ENCODE data around the gene NDUFB3.

- TF ChIP-seq CTCF (IDR thresholded peaks at IDR 0.05; ENCODE audit: insufficient read depth, low read length) (no peak), POLR2AphosphoS5 (IDR thresholded peaks at IDR 0.05; ENCODE audit: low read depth) (no peak), REST (IDR thresholded peaks at IDR 0.05; ENCODE audit: insufficient replicate concordance, low read depth) (no peak)
Measured at GRCh38 chr2:201108341-201108740, 36.5 kb downstream of the NDUFB3 start.
